Measurements from ENCODE around the gene ADCY3.

ADCY3 gene

GRCh38 chr2:24827321-24828237 lies 92.5 kb downstream of the ADCY3 start:
- DNase-seq, result peak; percentile 75

GRCh38 chr2:24826773-24827145 lies 93.3 kb downstream of the ADCY3 start:
- DNase-seq, result no peak

GRCh38 chr2:24825883-24826772 lies 93.9 kb downstream of the ADCY3 start:
- DNase-seq, result no peak

DNA sequence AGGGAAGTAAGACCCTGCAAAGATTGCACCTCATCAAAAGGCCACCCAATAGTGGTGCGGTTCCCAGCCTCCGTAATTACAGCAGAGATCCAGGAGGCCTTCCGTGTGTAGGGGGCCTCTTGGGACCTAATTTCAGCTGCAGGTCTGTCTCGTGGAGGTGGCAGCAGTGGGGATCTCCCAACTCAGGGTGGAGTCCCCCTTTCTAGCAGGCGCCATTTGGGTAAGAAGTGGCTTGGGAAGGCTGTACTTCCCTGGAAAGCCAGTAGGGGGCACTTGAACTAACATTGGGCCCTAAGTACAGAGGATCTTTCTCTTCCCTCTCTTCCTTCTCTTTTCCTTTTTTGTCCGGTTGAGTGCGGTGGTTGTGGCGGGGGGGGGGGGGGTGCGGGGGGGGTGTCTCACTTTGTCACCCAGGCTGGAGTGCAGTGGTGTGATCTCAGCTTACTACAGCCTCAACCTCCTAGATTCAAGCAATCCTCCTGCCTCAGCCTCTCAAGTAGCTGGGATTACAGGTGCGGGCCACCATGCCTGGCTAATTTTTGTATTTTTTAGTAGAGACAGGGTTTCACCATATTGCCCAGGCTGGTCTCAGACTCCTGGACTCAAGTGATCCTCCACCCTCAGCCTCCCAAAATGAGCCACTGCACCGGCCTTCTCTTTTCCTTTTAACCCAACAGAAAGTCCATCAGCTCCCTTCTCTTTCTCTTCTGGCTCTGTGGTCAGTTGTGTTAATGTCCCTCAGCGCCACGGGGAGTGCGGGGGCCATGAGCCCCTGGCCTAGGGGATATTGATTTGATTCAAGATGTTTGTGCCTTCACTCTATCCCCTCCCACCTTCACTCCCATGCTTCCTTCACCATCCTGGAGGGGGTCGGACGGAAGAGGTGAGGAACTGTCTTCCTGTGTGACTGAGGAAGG lies 94.8 kb downstream of the ADCY3 start:
- no peak for DNase-seq

- no peak for DNase-seq
These were observed 95.9 kb downstream of the ADCY3 start for GRCh38 chr2:24824071-24824588.

DNA sequence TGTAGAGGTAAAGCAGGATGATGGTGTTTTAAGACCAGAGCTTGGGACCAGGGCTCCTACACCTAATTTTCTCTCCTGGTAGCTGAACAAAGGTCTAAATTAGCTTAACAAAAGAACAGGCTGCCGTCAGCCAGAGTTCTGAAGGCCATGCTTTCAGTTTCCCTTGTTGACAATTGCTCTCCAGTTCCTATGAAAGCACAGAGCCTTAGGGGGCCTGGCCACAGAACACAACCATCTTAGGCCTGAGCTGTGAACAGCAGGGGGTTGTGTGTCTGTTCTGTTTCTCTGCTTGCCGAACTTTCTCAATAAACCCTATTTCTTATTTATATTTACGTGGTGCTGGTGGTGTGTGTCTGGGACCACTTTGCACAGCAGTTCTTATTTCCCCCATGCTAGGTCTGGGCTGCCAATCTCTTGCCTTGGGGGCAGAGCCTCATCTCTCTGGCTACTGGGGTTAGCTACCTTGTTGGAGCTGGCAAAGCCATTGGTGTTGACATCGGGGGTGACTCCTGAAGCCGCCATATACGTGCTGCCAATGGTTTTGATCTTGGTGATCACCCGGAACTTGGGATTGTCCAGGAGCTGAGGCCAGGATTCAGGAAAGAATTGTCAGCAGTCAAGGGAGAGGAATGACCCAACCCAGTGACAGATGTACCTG lies 97.9 kb downstream of the ADCY3 start:
- peak; percentile 72 for DNase-seq

GRCh38 chr2:24821433-24821891 lies 98.6 kb downstream of the ADCY3 start:
- DNase-seq, result no peak

- DNase-seq, result no peak
These were observed 99.2 kb downstream of the ADCY3 start for GRCh38 chr2:24820598-24821432.

DNA sequence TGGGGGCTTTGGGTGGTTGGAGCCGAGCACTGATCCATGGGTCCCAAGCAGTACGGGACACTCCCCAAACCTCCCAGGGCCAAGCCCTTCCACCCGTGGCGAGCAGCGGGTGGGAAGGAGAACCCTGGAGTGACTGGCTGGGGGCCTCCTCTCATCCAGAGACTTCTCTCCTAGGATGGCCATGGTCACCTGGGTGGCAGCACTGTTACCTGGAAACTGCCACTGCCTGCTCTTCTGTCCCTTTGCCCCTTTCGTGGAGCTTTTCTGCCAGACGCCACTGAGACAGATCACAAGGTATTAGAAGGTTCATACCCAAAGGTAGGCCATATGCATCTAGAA lies 99.9 kb downstream of the ADCY3 start:
- no peak for DNase-seq

GRCh38 chr2:24819442-24820174 lies 100.4 kb downstream of the ADCY3 start:
- no peak for DNase-seq

DNA sequence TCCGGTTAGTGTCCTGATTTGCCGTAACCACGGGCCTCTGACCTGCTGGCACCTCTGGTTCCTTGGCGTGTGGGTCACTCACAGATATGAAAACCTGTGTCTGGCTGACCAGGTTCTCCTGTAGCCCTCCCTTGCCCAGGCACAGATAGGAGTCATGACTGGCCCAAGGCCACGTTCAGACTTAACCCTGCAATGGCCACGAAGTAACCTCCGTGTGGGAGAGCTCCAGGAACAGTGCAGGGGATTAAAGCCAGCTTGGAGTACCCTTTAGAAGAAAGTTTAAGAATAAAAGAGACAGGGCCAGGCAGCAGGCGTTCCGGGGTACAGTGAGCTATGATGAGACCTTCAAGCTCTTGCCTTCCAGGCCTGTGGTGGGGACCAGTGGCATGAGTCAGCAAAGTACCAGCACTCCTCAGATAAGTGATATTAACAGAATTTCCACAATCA lies 101.3 kb downstream of the ADCY3 start:
- no peak for DNase-seq

GRCh38 chr2:24816884-24817283 lies 103.2 kb downstream of the ADCY3 start:
- DNase-seq, result no peak

DNA sequence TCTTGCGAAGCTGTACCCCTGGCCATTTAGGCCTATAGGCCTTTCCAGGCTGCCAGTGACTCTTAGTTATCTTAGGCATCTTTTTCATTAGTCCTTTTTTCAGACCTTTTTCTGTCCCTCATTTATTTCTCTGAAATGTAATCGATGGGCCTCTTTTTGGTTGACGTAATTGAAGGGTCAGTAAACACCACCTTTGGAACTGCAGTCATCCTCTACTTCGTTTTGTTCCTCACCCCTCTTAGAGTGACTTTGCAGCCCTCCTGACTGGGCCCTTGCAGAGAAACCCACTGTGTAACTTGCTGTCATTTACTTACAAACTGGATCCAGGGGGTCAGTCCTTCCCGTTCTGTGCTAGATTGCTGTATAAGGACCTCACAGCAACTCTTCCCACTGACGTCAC lies 103.6 kb downstream of the ADCY3 start:
- no peak for DNase-seq

DNA sequence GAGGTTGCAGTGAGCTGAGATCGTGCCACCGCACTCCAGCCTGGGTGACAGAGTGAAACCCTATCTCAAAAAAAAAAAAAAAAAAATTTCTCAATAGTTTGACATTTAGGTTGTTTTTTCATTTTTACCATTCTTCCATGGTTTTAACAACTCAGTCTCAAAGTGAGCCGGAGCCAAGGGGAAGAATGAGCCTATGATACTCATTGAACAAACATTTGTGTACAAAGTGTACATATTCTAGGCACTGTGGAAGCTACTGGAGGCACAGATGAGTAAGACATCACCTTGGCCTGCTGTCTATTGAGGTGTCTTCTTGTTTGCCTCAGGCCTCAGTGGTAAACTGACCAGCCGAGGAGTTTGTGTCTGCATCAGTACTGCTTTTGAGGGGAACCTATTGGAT lies 104.9 kb downstream of the ADCY3 start:
- DNase-seq, result no peak

GRCh38 chr2:24814516-24814915 lies 105.5 kb downstream of the ADCY3 start:
- DNase-seq, result no peak

- no peak for DNase-seq
These were observed 106.3 kb downstream of the ADCY3 start for GRCh38 chr2:24813691-24814137.

DNA sequence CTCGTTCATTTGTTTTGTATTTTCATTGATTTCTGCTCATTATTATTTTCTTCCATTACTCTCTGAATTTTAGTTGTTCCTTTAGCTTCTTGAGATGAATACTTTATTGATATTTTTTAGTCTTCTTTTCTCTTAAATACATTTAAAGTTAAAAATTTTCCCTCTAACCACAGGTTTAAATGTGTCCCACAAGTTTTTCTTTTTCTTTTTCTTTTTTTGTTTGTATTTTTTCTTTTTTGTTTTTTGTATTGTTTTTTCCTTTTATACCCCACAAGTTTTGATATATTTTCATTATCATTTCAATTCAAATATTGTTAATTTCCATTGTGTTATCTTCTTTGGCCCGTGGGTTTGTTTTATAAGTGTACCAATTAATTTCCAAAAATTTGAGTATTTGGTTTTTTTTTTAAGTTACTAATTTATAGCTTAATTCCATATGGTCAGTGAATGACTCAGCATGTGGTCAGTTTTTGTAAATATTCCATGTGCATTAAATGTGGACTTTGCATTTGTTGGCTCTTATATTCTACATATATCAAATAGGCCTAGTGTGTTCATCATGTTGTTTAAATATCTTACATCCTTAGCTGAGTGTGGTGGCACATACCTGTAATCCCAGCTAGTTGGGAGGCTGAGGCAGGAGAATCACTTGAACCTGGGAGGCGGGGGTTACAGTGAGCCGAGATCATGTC lies 110.6 kb downstream of the ADCY3 start:
- no peak for DNase-seq

DNA sequence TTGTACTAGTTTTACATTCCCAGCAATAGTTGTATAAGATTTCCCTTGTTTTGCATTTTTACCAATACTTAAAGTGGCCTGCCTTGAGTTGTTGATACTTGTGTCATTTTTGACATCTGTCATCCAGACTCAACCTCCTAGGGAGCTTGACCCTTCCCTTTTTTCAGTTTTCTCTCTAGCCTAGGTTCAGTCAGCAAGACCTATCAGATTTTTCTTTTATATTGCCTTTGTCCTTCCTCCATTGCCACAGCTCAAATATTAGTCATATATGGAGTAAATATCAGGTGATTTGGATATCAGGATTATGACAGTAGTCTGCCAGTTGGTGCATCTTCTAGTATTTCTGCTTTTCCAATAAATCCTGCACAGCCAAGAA lies 113.4 kb downstream of the ADCY3 start:
- DNase-seq, result no peak

Data from NCI-H2107 (cell line).